GM18870 (cell line): ENCODE data around the gene NEU4.
A peak's percentile ranks its signal among the peaks of the same experiment; 100 is the strongest.
"Not testable (repeated sequence)": the region's sequence is repeated elsewhere in the genome, so short reads cannot be mapped to it uniquely, and the experiment has no call there.

Source experiments
- ATAC-seq: cut with Tn5 transposase; IDR thresholded peaks from one replicate; pipeline ENCODE4 v1.9.1; 2021; ENCODE audit warnings: moderate library complexity; ENCODE audit not compliant: unreplicated experiment

Gene NEU4

DNA sequence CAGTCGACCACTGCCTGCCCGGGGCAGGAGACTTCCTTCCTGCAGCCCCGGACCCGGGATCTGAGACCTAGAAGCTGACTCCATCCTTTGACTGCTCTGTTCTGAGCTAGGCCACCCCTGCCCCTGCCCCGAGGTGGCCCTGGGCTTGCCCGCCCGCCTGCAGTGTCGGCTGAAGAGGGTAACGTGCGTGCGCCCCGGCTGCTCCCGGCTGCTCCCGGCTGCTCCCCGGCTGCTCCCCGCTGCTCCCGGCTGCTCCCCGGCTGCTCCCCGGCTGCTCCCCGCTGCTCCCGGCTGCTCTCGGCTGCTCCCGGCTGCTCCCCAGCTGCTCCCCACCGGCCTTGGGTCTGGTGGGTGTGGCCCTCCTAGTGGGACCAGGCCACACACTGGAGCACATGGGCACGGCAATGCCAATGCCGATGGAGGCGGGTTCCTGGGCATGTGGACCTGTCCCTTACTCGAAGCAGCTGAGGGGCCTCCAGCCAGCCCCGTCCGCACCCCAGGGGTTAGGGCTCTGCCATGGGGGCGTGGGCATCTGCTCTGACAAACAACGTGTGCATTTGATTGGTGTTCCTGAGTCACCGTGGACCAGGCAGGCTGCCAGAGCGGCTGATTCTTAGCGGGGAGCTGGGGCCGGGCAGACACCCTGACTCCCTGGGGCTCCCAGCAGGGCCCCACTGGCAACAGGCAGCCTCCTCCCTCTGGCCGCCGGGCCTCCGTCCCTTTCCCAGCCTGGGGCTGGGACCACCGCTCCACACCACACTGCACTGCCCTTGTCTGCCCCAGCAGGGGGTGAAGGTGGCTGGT lies 34.4 kb upstream of the NEU4 start:
- ATAC-seq, result no peak

DNA sequence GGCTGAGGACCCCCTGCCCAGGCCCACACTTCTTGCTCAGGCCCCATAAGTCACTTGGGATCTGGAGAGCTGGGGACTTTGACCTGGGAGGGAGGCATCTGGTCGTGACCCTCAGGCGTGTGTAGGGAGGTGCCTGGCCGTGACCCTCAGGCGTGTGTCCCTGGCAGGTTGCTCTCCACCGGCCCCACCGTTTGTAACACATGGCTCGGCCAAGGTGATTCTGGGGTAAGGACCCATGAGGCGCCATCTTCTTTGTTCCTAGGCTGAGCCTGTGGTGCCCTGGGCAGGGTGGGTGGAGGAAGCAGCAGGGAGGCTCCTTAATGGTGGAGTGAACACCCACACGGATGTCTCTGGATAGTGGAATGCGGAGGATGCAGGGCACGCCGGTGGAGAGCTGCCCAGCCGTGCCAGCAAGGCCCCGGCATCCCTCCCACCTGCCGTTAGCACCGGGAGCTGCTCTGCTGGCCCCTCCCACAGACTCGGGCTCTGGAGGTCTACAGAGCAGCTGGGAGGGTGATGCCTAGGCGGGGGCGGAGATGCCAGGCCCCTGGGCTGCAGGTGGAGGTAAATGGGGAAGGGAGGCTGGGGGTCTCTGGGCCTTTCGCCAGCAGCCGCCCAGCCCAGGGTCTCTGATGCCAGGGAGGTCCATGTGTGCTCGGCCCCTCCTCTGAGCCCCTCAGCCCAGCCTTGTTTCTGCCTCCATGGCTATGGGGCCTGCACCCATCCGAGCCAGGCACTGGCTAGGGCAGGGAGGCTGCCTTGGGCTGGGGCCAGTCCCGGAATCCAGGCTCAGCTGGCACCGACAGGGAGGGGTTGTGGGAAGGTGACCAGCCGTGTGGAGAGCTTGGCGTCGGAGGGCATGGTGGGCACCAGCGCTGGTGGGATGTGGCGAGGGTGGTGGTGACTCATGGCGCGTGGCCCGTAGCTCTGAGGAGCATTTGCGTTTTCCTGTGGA lies 33.5 kb upstream of the NEU4 start:
- no peak for ATAC-seq

GRCh38 chr2:241776336-241777169 lies 32.4 kb upstream of the NEU4 start, which contains the start of gene GAL3ST2:
Gene GAL3ST2, plus strand, starts transcription at chr2:241776822. Its CDS starts 134 bp downstream, at chr2:241776956.
- no peak for ATAC-seq

- ATAC-seq, result no peak
Observed at GRCh38 chr2:241777170-241777685, 31.8 kb upstream of the NEU4 start.

DNA sequence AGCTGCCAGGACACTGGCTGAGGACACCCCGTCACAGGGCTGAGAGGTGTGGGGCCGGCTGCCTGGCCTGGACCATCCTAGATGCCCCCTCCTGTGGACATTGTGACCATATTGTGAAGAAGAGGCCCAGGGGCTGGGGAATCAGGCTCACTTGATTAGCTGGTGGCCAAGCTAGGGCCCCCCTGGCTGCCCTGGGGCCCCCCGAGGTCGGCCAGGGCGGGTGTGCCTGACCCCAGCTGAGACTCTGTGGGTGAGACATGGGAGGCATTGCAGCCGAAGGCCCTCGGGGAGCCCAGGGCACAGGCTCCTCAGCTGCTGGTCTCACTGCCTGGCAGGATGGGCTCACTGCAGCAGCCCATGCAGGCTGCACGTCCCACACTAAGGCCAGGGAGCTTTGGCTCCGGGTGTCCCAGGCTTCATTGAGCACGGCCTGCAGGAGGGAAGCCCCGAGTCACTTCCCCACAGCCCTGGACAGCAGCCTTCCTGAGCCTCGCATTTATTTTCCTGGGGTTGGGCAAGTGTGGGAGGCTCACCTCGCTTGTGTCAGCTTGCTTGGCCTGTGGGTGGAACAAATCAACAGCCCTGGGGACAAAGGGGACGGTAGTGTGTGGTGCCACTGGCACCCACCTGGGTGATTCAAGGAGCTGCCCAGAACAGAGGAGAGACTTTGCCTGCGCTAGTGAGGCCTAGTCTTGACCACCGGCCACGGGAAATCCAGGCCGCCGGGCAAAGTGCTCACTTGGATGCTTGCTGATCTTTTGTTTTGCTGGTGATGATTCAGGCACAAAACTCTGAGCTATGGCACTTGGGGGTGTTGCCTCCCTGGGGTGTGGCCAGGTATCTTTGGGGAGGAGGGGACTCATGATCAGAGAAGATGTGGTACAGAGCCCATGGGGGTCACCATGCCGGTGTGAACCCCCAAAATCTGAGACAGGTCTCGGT lies 31.0 kb upstream of the NEU4 start:
- ATAC-seq, result no peak

DNA sequence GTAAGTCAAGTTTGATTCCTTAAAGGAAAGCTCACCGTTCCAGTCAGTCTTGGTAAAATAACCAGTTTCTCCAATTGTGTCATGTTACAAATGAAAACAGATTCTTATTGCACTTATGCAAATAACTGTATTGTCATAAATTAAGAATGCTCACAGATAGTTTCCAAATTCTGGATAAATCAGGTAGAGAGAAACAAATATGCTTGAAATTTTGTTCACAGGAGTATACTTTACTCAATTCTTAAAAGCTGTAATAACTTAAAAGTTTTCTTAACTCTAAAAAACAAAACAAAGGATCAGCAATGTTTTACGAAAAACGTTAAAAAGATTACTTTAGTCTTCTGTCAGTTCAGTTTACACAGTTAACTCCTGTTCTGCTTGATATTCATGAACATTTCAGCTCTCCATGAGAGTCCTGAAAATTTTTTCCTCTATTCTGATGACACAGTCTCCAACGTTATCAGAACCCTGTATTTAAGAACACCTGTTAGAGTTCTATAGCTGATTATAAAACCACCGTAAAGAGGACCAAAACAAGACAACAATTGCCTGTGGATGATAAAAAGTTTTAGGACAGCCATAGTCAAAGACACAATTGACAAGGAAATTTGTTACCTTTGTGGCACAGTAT lies 27.9 kb upstream of the NEU4 start:
- ATAC-seq, result no peak

GRCh38 chr2:241782053-241782452 lies 26.9 kb upstream of the NEU4 start:
- not testable (repeated sequence) for ATAC-seq

GRCh38 chr2:241788135-241788534 lies 20.9 kb upstream of the NEU4 start:
- no peak for ATAC-seq

GRCh38 chr2:241788572-241788971 lies 20.4 kb upstream of the NEU4 start:
- peak; percentile 53 for ATAC-seq

- ATAC-seq, result not testable (repeated sequence)
Observed at GRCh38 chr2:241791385-241791784, 17.6 kb upstream of the NEU4 start.

- no peak for ATAC-seq
Observed at GRCh38 chr2:241793385-241793784, 15.6 kb upstream of the NEU4 start.

DNA sequence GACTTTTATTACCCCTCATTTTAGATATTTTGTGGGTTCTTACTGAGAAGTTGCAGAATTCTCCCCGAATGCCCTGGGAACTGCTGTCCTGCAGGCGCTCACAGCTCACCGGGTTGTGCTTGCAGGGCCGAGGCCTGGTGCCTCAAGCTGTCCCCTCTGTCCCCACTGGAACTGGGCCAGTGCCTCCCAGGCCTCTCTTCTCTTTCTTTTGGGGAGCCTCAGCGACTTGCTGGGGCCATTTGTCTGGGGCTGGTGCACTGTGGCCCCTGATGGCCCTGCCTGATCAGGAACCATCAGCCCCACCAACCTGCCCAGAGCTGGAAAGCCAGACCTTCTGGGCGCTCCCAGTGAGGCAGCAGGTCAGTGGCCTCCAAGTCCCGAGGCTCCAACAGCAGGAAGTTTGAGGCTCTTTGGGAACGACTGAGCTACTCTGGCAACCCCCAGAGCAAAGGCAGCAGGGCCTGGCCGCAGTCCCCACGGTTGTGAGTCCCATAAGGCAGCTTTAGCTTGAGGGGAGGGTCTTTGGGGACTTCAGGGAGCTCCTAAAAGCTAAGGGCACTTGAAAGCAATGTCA lies 14.7 kb upstream of the NEU4 start:
- ATAC-seq, result no peak

DNA sequence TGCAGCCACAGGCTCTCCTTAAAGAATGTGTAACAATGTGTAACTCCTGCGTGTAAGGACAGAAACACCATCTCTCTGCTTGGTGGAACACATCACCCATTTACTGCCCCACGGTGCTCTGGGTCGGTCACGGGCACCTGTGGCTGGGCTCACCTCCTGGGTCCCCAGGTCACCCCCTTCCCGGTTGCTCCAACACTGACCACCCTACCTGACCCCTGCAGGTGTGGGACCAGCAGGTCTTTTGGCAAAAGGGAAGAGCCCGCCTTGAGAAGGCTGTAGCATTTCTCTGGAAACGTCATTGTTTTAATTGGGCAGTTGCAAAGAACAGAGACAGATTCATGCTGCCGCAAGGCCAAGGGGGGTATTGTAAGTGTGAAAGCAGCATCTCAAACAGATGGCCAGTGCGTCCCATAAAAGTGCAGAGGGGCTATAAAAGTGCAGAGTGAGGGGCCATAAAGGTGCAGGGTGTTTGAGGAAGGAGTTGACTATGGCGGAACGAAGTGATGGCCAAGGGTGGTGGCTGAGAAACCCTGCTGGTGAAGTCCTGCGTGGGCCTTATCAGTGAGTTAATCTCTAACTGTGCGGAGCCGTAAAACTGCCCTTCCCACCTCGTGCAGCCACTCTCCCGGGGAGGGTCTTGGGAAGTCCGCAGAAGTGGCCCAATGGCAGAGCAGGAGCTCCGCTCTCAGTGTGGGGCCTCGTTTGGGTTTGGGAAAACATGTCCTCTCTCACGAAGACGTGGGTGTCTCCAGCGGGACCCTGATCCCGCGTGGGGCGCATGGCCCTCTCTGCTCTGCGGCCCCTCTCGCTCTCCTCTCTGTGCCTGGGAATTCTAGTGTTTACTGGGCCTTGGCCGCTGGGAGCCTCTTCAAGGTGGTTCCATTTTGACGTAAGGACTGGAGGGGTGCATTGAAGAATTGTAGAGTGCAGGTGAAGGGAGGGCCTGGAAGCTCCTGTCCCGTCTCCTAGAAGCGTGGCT lies 13.7 kb upstream of the NEU4 start:
- ATAC-seq, result no peak

DNA sequence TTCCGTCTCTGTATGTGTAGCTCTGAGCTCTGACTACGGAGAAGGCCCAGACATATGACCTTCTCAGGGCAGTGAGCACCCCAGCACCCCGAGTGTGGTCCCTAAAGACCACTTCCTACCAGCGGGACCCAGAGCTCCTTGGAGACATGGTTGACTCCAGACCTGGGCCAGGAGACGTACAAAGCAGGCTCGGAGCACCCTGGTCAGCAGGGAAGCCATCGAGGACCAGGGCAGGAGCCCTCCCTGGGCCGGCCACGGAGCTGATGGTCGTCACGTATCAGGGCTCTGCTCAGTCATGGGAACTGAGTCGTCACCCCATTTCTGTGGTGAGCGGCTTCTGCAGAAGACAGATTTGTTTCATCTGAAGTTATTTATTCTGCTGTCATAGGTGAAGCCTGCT lies 12.8 kb upstream of the NEU4 start:
- ATAC-seq, result no peak

DNA sequence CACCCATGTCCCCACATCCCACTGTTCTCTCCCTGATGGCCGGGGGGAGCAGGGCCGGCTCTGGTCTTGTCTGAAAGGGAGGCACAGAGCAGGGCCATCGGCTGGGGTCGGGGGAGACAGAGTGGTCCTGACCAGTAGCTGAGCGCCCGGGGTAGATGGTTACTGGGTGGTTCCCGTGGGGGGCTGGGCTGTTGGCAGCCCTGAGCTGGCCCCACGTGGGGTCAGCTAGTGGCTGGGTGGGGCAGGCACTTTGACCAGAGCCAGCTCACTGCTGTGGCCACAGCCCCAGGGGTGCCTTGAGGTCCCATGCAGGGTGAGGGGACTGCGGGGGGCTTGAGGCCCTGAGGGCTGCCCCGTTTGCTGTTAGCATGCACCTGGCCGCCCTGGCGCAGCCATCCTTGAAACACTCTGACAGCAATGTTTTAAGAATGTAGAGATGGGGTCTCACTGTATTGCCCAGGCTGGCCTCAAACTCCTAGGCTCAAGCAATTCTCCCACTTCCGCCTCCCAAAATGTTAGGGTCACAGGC lies 12.3 kb upstream of the NEU4 start:
- ATAC-seq, result no peak

DNA sequence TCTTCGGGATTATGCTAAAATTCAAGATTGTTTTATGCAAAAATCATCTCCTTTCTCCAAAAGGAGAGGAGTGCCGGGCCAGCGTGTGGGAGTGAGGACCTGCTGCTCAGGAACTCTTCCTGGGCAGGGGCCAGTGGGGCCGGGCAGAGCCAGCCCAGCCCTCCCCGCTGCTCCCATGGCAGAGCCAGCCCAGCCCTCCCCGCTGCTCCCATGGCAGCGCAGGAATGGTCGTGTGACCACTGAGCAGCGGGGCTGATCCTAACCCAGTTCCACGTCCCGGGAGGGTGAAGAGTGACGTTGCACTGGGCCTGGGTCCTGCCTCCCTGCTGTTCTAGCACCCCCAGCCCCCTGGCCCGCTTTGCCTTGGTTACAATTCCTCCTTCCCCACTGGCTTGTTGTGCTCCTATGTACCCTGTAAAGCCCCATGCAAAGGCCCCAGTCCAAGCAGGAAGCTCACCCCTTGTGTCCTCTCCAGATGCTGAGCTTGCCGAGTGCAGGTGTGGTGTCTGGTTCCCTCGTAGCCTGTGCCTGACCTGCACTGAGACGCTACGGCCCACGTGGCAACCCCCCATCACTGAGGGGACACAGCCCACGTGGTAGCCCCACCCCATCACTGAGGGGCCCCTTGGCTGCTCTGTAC lies 11.4 kb upstream of the NEU4 start:
- ATAC-seq, result no peak

DNA sequence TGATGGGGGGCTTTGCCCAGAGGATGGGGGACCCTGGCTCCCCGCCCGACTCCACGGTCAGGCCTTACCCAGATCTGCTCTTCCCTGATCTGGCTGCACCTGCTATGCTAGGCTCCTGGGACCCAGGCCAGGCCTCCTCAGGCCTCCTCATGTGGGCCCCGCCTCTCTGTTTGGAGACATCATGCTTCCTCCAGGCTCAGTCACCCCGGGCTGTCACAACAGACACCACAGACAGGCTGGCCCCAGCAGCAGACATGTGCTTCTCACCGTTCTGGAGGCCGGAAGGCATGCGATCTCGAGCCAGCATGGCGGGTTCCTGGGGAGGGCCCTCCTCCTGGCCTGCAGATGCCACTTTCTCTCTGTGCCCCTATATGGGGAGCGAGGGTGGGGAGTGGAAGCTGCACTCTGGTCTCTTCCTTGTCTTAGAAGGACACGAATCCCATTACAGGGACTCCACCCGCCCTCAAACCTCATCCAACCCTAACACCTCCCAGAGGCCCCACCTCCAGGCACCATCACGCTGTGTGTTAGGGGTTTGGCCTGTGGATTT lies 10.8 kb upstream of the NEU4 start:
- no peak for ATAC-seq
